Measurements from ENCODE around the gene VAMP5.
"Not testable (repeated sequence)": the region's sequence is repeated elsewhere in the genome, so short reads cannot be mapped to it uniquely, and the experiment has no call there.

VAMP5 gene

DNA sequence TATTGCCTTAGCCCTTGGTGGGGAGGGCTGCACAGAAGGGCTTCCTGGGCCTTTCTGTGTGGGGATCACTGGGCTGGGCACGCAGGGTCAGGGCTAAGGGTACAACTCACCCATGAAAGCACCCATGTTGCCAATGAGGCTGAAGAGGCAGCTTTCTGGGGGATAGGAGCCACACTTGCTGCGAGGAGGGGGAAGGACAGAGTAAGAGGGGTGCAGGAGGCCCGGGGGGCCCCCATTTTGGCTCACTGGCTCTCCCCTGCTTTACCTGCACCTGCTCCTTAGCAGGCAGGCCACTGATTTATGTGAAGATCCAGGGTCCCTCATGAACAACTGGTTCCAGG, 16.0 kb downstream of the VAMP5 start:
- no peak overlapping the region for H3K4me3 ChIP-seq (ENCODE audit: low read depth, low read length)
- in situ Hi-C loops (cut with HindIII; ENCODE audit: low sequenced_read_pairs) = loop anchor here (5.0 kb wide), 1 partner anchor 107 kb away; no protein-coding TSS in a partner anchor
- TF ChIP-seq, protein P1, sequence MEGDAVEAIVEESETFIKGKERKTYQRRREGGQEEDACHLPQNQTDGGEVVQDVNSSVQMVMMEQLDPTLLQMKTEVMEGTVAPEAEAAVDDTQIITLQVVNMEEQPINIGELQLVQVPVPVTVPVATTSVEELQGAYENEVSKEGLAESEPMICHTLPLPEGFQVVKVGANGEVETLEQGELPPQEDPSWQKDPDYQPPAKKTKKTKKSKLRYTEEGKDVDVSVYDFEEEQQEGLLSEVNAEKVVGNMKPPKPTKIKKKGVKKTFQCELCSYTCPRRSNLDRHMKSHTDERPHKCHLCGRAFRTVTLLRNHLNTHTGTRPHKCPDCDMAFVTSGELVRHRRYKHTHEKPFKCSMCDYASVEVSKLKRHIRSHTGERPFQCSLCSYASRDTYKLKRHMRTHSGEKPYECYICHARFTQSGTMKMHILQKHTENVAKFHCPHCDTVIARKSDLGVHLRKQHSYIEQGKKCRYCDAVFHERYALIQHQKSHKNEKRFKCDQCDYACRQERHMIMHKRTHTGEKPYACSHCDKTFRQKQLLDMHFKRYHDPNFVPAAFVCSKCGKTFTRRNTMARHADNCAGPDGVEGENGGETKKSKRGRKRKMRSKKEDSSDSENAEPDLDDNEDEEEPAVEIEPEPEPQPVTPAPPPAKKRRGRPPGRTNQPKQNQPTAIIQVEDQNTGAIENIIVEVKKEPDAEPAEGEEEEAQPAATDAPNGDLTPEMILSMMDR (IDR thresholded peaks at IDR 0.05; ENCODE audit: low read depth, low read length, missing control alignments) = no peak
- no peak for DNase-seq (ENCODE audit: low read depth)

DNA sequence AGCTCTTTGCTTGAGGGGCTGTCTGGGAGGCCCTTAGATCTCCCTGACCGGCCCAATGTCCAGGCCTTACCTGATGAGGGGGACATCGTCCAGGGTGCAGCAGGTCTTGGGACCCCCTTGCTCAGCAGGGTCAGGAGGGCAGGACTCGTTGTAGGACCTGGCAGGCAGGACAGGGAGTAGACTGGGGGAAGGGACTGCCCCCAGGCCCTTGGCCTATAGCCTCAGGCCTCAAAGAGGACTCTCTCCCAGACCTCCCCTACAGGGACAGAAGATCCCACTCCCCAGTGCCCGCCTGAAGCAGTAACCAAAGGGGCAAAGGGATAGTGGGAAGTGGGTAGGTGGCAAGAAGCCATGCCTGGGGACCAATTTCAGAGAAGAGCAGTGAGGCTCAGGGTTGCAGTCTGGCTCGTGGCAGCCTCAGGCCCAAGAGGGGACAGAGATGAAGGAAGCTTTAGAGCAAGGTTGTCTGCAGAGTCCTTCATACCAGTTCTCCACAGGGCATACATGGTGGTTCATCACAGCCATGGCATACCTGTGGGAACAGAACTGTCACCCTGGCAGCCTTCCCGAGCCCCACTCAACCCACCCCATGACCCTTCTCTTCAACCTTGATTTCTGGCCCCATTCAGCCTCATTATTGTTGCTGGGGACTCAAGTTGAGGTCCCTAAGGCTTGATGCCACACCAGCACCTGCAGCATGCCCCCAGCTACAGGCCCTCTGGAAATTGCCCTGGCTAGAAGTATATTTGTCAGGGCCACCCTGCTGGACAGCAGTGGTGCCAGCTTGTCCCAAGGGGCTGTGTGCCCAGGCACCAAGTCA, 16.9 kb downstream of the VAMP5 start:
- in situ Hi-C loops (cut with HindIII; ENCODE audit: low sequenced_read_pairs) = loop anchor here (5.0 kb wide), 1 partner anchor 106 kb away; no protein-coding TSS in a partner anchor
- no peak for DNase-seq (ENCODE audit: low read depth)
- TF ChIP-seq, protein P1 (IDR thresholded peaks at IDR 0.05; ENCODE audit: low read depth, low read length, missing control alignments) = no peak
- peak overlapping the region; percentile 82 for H3K4me3 ChIP-seq (ENCODE audit: low read depth, low read length)

DNA sequence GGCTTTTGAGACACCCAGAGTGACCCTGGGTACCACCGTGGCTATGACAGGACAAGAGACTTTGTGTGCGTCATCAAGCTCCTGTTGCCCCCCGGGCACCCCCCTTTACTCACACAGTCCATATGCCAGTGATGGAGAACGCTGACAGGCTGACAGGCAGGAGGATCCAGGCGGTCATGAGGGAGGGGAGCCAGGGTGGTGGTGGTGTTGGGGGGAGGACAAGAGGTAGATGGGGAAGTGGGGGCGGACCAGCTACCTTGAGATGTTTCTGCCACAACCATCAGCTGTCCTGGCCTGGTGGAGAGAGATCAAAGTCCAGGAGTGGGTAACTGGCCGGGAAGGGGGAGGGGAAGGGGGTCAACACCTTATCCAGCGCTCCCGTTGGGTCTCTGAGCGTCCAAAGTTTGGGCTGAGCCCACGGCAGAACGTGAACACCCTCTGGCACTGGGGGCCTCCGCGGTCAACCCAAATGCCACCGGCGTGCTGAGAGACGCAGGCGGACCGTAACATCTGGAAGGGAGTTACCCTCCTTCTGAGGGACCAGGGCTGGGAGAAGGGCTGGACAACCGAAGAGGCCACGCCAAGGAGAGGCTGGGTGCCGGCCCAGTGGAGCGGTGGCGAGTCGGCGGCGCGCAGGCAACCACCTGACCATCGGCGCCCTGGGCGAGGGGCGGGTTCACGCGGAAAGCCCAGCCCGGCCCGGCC, 17.7 kb downstream of the VAMP5 start:
- in situ Hi-C loops (cut with HindIII; ENCODE audit: low sequenced_read_pairs) = loop anchor here (5.0 kb wide), 1 partner anchor 105 kb away; no protein-coding TSS in a partner anchor
- no peak for DNase-seq (ENCODE audit: low read depth)
- peak overlapping the region; percentile 82 for H3K4me3 ChIP-seq (ENCODE audit: low read depth, low read length)
- TF ChIP-seq, protein P1 (IDR thresholded peaks at IDR 0.05; ENCODE audit: low read depth, low read length, missing control alignments) = no peak

DNA sequence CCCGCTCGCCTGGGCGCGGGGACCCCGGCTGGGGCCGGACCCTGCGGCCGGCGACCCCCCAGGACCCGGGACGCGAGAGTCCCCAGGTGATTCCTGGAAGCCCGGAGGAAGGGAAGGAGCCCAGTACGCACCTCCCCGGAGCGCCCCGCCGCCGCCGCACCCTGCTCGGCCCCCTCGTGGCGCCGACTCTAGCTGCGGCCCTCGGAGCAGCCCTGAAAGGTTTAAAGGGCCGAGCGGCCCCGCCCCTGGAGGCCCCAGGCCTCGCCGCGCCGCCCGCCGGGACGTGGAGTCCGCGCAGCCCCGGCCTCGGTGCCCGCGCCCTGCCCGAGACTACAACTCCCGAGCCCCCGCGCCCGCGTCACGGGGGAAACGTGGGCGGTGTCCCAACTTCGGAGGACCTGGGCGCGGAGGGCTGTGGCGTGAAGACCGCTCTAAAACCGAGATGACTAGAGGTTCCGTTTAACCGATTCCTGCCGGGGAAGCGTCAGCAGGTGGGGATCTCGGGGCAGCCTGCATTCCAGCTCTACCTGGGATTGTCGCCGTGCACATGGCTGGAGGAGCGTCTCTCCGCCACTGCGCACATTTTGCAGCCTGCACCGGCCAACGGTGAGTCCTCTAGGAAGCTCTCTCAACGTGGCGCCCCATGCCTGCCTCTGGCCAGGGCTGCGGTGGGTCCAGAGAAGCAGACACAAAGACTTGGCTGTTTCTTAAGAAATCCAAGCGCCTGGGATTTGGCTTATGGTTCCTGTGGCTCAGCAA, 18.4 kb downstream of the VAMP5 start, which contains the start of gene TMEM150A:
Gene TMEM150A, minus strand, starts transcription at position 223 of the 759 bp plus-strand sequence. CDS start 750 bp downstream, outside the sequence.
- TF ChIP-seq, protein P1 (IDR thresholded peaks at IDR 0.05; ENCODE audit: low read depth, low read length, missing control alignments) = peak; percentile 13
- peak; percentile 63 for DNase-seq (ENCODE audit: low read depth)
- in situ Hi-C loops (cut with HindIII; ENCODE audit: low sequenced_read_pairs) = loop anchor here (5.0 kb wide), 1 partner anchor 105 kb away; no protein-coding TSS in a partner anchor
- H3K4me3 ChIP-seq (ENCODE audit: low read depth, low read length) = peak within 1 kb of the TSS; percentile 82

DNA sequence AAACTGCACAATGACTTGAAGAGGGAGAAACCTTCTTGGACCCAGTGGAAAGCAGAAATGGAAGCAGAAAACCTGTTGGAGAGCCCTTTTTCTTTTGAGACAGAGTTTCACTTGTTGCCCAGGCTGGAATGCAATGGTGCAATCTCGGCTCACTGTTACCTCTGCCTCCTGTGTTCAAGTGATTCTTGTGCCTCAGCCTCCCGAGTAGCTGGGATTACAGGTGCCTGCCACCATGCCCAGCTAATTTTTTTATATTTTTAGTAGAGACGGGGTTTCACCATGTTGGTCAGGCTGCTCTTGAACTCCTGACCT, 19.9 kb downstream of the VAMP5 start:
- peak overlapping the region; percentile 82 for H3K4me3 ChIP-seq (ENCODE audit: low read depth, low read length)
- in situ Hi-C loops (cut with HindIII; ENCODE audit: low sequenced_read_pairs) = loop anchor here (5.0 kb wide), 1 partner anchor 103 kb away; no protein-coding TSS in a partner anchor
- DNase-seq (ENCODE audit: low read depth) = not testable (repeated sequence)

DNA sequence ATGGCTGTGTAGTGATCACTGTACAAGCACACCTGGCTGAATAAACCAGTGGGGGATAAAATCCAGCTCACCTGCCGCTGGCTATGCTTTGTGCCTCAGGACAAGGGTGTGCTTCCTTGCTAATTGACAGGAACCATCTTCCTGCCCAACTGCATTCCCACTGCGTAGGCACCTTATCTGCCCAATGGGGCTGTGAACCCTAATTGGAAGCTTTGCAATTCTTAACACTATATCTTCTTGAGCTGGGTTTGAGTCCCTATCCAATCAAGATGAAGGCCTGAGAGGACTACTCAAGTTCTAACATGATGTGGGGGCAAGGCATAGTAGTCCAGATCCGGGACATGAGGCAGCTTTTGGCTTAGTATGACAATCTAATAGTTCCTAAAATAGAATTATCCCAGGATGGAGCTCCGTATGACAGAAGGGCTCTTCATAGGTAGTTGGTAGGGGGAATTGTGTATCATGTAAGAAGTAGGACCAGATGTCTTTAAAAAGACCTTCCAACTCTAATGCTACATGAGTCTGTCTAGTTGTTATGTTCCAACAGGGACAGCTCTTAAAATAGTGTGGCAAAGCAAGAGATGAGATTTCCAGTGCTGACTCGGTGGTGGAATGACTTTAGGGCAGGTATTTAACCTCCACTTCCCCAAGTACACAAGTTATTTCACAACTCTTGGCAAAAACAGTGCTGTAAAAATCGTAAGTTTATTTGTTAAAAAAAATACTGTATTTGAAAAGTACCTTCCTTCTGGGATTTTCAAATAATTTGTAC, 20.5 kb downstream of the VAMP5 start:
- no peak for DNase-seq (ENCODE audit: low read depth)

More for the DNA sequence above, 20.5 kb downstream of the VAMP5 start:
- H3K4me3 ChIP-seq (ENCODE audit: low read depth, low read length) = no peak overlapping the region
- in situ Hi-C loops (cut with HindIII; ENCODE audit: low sequenced_read_pairs) = loop anchor here (5.0 kb wide), 1 partner anchor 103 kb away; no protein-coding TSS in a partner anchor
- TF ChIP-seq, protein P1 (IDR thresholded peaks at IDR 0.05; ENCODE audit: low read depth, low read length, missing control alignments) = no peak
